Left kidney (tissue), 1 donor: ENCODE results near the gene OLR1. TPM values are rescaled to one million over a fixed set of nuclear protein-coding genes. Genes with fewer than 3 reads are reported as not detected.

Experiments
- polyA plus RNA-seq: library from polyadenylated mRNA; unstranded; fragments of 120-200 nt; gene quantifications from one replicate; pipeline ENCODE4 v1.2.1, GENCODE V29; 2013; ENCODE audit not compliant: insufficient read length

OLR1 gene
- polyA plus RNA-seq, 1 donor, result 1.3 TPM

Other genes with a start within 250 kb of the OLR1 start
- not detected for gene CLEC2A, start 239.8 kb downstream of the OLR1 start, polyA plus RNA-seq
- gene CLEC12A, start 200.7 kb downstream of the OLR1 start, polyA plus RNA-seq, result 0.85 TPM
- gene CLEC1B, start 173.0 kb downstream of the OLR1 start, polyA plus RNA-seq, result 0.43 TPM
- gene CLEC12B, start 161.5 kb downstream of the OLR1 start, polyA plus RNA-seq, result 0.13 TPM
- gene CLEC9A, start 141.4 kb downstream of the OLR1 start, polyA plus RNA-seq, result 0.76 TPM
- 4.3 TPM for gene CLEC1A, start 73.1 kb downstream of the OLR1 start, polyA plus RNA-seq
- gene CLEC7A, start 41.9 kb downstream of the OLR1 start, polyA plus RNA-seq, result 2.8 TPM
- gene TMEM52B, start 6.9 kb upstream of the OLR1 start, polyA plus RNA-seq, result 147 TPM
- 74.4 TPM for gene GABARAPL1, start 40.7 kb upstream of the OLR1 start, polyA plus RNA-seq
- 0.37 TPM for gene KLRD1, start 135.7 kb upstream of the OLR1 start, polyA plus RNA-seq
- 1.8 TPM for gene KLRK1, start 217.9 kb upstream of the OLR1 start, polyA plus RNA-seq
- not detected for gene KLRC4, start 237.6 kb upstream of the OLR1 start, polyA plus RNA-seq
- 0.27 TPM for gene KLRC3, start 248.5 kb upstream of the OLR1 start, polyA plus RNA-seq